GM19023 (cell line): ENCODE results near the gene SNRNP35.
"Not testable (repeated sequence)": the region's sequence is repeated elsewhere in the genome, so short reads cannot be mapped to it uniquely, and the experiment has no call there.

Experiments
- ATAC-seq: cut with Tn5 transposase; IDR thresholded peaks from one replicate; pipeline ENCODE4 v1.9.1; 2021; ENCODE audit warnings: mild to moderate bottlenecking, moderate library complexity; ENCODE audit not compliant: unreplicated experiment

Gene SNRNP35, protein sequence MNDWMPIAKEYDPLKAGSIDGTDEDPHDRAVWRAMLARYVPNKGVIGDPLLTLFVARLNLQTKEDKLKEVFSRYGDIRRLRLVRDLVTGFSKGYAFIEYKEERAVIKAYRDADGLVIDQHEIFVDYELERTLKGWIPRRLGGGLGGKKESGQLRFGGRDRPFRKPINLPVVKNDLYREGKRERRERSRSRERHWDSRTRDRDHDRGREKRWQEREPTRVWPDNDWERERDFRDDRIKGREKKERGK

DNA sequence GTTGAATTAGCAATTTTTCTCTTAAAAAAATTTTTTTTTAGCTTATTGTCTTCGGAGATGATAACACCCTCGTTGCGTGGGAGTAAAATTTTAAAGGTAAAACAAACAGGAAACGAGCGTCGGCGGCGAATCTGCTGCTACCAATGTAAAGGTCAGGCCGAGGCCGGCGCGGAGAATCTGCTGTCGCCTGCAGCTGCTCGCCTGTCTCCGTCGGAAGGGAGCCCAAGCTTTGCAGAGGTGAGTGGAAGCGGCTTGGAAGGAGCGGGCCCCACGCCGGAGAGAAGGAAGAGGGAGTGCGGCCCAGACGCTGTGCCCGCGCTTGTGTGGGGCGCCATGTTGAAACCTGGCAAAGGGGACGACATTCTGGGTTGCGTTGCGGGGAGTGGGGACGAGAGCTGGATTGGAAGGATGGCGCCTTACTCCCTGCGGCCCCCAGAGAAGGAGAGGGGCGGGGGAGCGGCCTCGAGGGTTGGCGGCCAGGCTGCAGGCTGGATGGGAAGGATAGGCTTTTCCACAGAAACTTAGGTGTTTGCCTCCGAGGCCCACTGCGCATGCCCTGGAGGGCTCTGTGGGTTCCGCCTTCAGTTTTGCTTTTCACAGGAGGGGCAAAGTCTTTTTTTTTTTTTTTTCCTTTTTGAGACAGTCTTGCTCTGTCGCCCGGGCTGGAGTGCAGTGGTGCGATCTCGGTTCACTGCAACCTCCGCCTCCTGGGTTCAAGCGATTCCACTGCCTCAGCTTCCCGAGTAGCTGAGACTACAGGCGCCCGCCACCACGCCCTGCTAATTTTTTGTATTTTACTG, at the start of gene SNRNP35:
SNRNP35 (plus strand) TSS at position 160 of the 800 bp plus-strand sequence. CDS start 7,402 bp downstream, outside the sequence.
- peak; percentile 63 for ATAC-seq

DNA sequence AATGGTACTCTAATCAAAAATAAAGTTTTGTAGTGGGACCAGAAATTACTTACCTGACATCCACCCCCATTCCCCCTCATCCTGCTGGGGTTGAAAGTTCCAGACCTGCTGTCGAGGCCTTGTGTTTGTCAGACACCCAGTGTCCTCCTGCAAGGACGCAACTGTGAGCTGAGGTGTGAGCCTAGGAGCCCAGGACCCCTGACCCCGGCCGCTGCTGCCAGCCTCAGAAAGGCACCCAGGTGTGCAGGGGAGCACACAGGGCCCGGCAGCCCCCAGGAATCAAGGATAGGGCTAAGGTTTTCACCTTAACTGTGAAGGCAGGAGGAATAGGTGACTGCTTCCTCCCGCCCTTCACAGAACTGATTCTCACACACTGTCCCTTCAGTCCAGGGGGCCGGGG, 49.3 kb upstream of the SNRNP35 start:
- not testable (repeated sequence) for ATAC-seq

DNA sequence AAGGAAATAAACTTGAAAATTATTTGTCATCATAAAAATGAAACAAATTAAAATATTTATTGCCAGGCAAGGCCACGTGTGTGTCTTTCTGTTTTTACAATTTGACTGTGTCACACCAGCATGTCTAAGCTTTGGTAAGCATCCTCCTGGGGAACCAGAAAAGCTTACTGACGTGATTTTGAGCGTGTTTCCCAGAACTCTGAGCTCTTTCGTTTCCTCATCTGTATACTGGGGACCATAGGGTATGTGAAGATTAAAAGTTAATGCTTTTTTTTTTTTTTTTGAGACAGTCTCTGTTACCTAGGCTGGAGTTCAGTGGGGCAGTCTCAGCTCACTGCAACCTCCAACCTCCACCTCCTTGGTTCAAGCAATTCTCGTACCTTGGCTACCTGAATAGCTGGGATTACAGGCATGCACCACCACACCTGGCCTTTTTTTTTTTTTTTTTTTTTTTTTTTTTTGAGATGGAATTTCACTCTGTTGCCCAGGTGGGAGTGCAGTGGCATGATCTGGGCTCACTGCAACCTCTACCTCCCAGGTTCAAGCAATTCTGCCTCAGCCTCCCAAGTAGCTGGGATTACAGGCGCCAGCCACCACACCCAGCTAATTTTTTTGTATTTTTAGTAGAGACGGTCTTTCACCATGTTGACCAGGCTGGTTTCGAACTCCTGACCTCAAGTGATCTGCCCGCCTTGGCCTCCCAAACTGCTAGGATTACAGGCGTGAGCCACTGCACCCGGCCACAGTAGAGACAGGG, 48.5 kb upstream of the SNRNP35 start:
- ATAC-seq, result not testable (repeated sequence)

DNA sequence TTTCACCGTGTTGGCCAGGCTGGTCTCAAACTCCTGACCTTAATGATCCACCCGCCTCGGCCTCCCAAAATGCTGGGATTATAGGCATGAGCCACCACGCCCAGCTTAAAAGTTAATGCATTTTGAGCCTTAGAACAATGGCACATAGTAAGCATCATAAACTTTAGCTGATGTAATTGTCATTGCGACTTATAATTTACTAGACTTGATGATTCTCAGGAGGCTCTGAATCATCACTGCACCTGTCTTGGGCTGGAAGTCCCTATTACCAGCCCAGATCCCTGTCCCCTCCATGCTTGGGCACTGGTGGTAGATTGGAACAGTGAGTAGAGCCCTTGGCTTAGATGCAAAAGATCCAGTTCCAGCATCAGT, 47.9 kb upstream of the SNRNP35 start:
- ATAC-seq, result no peak

DNA sequence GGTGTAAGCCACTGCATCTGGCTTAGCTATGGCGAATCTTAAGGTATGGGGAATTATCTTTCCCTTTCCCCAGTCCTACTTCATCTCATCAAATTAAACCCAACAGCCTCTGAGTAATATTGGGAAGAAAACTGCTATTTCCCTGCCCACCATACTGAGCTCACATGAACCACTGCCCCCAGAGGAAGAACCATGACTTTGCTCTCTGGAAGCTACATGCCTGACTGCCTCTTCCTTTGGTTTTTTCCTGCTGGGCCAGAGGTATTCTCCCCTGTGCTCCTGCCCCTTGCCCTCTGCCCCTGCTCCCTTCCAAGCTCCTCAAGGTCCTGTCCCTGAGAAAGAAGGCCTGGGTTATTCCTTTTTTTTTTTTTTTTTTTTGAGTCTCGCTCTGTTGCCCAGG, 36.6 kb upstream of the SNRNP35 start:
- ATAC-seq, result no peak

DNA sequence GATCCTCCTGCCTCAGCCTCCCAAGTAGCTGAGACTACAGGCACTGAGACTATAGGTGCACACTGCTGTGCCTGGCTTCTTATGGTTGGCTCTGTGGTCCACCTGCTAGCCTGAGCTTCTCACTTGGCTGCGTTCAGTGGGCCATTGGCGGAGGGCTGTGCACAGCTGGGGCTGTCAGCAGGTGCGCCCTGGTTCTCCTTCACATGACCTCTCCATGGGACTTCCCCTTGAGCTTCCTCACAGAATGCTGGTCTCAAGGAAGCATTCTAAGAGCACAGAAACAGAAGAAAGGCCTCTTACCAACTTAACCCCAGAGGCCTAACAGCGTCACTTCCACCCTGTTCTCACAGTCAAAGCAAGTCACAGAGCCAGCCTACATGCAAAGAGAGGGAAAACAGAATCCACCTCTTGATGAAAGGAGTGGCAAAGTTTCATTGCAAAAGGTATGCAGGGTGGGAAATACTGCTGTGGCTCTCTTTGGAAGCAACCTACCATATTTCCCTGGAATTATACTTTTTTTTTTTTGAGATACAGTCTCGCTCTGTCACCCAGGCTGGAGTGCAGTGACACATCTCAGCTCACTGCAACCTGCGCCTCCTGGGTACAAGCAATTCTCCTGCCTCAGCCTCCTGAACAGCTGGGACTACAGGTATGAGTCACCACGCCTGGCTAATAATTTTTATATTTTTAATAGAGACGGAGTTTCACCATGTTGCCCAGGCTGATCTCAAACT, 30.7 kb upstream of the SNRNP35 start:
- ATAC-seq, result peak; percentile 90

DNA sequence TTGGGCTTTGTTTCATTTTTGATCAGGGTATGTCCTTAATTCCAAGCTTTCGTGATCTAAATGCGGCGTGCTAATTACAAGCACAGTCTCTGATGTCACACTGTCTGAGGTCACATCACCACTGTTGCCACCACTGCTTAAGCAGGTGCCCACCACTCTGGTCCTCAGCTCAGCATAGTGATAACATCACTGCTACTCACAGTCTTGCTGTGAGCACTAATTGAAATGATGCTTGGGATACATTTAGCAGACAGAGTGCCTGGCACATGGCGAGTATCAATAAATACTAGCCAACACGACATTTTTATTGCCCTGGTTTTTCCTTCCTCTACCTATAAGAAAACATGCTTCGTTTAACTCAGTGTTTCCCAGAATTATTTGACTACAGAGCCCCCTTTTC, 29.3 kb upstream of the SNRNP35 start:
- no peak for ATAC-seq

DNA sequence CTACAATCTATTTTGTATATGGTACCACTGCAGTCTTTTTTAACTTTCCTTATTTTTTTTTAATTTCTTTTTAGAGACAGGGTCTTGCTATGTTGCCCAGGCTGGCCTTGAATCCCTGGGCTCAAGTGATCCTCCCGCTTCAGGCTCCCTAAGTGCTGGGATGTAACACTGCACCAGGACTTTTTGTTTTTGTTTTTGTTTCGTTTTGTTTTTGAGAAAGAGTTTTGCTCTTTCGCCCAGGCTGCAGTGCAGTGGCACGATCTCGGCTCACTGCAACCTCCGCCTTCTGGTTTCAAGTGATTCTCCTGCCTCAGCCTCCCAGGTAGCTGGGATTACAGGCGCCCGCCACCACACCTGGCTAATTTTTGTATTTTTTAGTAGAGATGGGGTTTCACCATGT, 28.8 kb upstream of the SNRNP35 start:
- not testable (repeated sequence) for ATAC-seq

DNA sequence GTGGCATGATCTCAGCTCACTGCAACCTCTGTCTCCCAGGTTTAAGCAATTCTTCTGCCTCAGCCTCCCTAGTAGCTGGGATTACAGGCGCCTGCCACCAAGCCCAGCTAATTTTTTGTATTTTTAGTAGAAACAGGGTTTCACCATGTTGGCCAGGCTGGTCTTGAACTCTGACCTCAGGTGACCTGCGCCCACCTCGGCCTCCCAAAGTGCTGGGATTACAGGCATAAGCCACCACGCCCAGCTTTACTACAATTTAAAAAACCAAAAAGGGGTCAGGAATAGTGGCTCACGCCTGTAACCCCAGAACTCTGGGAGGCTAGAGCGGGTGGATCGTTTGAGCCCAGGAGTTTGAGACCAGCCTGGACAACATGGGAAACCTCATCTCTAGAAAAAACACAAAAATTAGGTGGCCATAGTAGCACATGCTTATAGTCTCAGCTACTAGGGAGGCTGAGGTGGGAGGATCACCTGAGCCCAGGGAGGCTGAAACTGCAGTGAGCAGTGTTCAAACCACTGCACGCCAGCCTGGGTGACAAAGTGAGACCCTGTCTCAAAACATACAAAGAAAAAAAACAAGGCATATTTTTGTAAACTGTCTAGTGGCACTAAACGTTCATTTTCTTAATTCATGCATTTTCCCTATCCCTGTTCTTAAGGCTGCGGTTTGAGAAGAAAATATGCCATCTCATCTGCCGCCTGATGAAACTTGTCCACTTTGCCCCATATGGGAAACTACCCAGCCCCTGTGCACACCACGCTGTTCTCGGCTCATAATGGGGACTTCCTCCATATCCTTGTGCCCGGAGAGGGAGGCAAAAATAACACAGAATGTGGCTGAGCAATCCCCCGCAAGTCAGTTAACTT, 25.8 kb upstream of the SNRNP35 start:
- not testable (repeated sequence) for ATAC-seq

DNA sequence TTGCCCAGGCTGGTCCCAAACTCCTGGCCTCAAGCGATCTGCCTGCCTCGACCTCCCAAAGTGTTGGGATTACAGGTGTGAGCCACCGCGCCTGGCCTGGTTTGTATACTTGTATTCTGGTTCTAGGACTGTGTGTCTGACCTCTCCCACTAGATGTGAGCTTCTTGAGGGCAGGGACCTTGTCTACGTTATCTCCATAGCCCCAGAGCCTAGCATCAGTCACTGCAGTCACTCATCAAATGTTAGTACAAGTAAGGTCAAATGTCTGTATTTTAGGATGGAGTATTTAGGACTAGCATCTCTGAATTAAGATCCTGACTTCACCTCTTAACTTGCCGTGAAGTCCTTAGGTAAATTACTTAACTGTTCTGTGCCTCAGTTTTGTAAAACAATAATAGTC, 24.3 kb upstream of the SNRNP35 start:
- no peak for ATAC-seq

DNA sequence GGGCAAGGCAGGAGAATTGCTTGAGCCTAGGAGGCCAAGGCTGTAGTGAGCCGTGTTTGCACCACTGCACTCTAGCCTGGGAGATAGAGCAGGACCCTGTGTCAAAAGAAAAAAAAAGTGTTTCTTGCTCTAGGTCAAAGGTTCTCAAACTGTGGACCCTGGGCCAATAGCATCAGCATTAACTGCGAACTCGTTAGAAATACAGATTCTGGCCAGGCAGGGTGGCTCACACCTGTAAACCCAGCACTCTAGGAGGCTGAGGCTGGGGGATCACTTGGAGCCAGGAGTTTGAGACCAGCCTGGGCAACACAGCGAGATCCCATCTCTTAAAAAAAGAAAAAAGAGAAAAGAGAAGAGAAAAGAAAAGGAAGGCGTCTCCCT, 22.3 kb upstream of the SNRNP35 start:
- ATAC-seq, result no peak

DNA sequence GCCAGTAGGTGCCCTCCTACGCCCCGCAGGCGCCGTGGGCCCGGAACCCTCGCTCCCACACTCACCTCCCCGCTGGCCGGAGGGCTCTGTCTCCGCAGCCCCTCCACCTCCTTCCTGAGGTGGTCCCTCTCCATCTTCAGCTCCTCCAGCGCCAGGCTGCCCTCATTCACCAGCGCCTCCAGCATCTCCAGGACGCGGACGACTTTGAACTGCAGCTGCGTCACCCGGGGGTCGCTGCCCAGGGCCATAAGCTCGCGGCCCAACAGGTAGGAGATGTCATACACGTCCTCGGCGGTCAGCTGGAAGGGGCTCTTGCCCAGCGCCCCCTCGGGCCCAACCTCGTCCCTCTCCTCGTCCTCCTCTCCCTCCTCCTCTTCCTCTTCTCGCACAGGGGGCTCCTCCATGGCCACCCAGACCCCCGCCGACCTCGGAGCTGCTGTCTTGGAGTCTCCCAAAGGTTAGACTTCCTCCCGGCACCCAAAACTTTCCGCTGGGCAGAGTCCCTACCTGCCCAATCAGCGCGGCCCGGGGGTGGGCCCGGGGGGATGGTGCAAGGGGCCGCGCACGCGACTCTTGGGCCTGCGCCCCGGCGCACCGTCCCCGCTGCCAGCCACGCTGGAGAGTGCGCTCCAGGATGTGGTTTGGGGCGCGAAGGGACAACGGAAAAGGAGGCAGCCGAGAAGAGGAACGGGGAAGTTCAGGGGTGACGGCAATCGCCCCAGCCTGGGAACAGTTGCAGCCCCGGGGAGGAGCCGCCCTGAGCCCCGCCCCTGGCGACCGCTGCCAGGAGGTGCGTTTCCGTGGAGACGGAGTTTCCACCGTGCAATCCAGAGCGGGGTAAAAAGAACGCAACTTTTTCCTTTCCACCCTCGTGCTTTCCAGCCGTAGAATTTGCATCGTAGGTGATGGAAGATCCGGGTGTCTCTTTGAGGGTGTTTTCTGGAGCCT, 21.6 kb upstream of the SNRNP35 start, which contains the start of gene RILPL2:
RILPL2 (minus strand) TSS at position 668 of the 948 bp plus-strand sequence; CDS start at position 404, 264 bp downstream.
- peak; percentile 81 for ATAC-seq

DNA sequence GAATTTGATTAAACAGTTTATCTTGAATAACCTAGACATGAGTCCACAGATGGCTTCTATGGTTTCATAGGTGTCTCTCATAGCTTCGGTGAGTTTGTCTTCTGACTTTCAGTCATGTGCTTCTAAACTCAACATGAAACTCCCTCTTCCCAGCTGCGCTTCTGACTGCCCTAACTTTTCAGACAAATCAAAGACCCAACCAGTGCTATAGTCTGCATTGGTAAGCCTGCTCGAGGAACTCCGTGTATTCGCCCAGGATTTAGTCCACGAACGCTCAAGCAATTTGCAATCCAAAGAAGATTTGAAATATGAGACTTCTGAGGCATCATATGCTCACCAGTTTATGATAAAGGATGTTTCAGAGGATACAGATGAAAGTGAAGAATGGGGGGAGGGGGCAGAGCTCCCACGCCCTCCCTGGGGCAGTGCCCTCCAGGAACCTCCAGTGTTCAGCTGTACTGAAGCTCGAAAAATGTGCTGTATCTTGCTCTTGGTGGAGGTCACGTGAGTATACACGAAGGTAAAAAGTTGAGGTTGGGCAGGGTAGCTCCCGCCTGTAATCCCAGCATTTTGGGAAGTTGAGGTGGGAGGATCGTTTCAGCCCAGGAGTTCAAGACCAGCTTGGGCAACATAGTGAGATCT, 16.3 kb upstream of the SNRNP35 start:
- ATAC-seq, result no peak

DNA sequence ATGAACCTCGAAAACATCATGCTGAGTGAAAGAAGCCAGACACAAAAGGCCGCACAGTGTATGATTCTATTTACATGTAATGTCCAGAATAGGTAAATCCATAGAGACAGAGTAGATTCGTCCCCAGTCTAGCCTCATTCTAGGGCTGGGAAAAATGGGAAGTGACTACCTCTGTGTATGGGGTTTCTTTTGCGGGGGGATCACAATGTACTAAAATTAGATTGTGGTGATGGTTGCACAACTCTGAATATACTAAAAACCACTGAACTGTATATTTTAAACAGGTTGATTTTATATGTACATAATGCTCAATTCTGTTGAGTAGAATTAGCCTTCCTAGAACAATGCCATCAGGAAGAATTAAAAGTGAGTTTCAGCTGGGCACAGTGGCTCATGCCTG, 15.2 kb upstream of the SNRNP35 start:
- no peak for ATAC-seq

DNA sequence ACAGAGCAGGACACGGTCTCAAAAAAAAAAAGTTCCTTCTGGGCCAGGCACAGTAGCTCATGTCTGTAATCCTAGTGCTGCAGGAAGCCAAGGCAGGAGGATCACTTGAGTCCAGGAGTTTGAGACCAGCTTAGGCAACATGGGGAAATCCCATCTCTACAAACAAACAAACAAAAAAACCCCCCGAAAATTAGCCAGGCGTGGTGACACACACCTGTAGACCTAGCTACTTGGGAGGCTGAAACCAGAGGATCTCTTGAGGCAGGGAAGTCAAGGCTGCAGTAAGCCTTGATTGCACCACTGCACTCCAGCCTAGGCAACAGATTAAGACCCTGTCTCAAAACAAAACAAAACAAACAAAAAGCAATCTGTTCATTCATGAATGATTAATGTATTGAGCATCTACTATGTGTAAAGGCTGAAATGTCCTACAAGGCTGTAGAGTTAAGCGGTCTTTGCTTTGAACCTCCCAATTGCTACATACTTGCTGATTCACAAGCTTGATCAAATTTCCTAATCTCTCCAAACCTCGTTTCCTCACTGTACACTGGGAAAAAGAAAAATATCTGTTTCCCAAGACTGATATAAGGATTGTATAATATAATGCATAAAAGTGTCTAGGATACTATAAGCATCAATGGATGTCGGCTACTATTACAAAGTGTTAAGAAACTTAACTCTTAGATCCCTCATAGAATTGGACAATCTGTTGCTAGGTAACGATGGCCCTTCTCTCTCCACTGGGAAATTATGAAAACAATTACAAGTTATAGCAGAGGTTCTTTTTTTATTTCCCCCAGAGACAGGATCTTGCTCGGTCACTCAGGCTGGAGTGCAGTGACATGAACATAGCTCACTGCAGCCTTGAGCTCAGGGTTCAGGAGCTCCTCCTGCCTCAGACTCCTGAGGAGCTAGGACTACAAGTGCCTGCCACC, 13.6 kb upstream of the SNRNP35 start:
- no peak for ATAC-seq

DNA sequence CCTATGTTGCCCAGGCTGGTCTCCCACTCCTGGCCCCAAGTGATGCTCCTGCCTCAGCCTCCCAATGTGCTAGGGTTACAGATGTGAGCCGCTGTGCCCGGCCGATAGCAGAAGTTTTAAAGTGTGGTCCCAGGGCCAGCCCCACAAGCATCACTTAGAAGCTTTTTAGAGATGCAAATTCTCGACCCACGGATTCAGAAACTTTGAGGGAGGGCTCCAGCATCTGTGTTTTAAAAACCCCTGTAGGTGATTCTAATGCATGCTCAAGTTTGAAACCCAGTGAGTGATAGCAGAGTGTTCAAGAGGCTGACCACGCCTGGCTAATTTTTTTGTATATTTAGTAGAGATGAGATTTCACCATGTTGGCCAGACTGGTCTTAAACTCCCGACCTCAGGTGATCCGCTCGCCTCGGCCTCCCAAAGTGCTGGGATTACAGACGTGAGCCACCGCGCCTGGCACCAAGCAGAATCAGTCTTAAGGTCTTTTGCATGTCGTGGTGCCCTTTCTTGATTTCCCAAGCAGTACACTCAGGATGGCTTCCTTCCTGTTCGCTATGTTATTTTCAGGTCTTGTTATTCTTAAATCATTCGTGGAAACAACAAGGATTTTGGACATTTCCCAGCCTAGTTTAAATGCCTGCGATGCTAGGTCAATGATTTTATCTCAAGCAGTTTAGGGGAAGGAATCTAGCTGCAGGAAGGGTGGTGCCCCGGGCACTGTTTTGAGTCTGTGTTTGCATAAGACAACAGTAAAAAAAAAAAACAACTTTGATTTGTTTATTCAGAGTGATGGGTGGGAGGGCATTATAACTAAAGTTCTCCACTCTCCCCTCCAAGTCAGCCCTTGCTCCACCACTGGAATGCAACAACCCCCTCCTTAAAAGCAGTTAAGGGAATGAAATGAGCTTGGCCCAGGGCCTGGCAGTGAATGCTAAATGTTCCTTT, 12.3 kb upstream of the SNRNP35 start:
- ATAC-seq, result no peak
